Erythroblast (primary cell): ENCODE measurements around the gene ZNF451.

Experiments used
- GATA1 ChIP-seq: IDR thresholded peaks from 2 replicates; pipeline ENCODE4 v1.6.1; 2011; ENCODE audit warnings: low read depth, mild to moderate bottlenecking, control low read depth, low read length, moderate library complexity
- POLR2A ChIP-seq: IDR thresholded peaks from 2 replicates; pipeline ENCODE4 v1.6.1; 2011; ENCODE audit warnings: mild to moderate bottlenecking, low read length

DNA sequence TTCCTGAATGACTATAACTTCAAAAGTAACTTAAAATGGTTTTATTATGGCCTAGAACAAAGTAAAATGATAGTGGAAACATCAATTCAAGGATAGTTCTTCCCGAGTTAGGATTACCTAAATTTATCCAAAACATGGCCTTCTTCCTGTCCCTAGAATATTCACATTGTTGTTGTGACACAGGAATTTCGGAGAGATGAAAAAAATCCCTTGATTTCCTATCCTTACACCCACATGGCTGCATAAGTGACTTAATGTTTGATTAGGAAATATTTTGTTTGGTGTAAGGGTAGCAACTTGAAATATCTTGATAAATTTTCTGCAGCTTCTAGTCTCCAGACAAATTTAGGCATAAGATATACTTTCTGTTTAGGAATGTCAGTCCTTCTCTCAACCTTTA lies 27.8 kb downstream of the ZNF451 start:
- TF ChIP-seq POLR2A, result no peak
- no peak for TF ChIP-seq GATA1
